Osteocyte (in vitro differentiated cells): ENCODE measurements around the gene LRP1-AS. TPM values are rescaled to one million over a fixed set of nuclear protein-coding genes. Genes with fewer than 3 reads are reported as not detected.

ENCODE experiments used
- DNase-seq: peaks from one replicate; pipeline ENCODE4 v3.0.0; 2021; ENCODE audit warnings: mixed read lengths; ENCODE audit not compliant: unreplicated experiment; ENCODE audit errors: extremely low spot score
- H3K27ac Mint-ChIP-seq: one replicate; pipeline ENCODE4 v1.8.0; 2021; ENCODE audit warnings: mild to moderate bottlenecking, mixed read lengths; ENCODE audit not compliant: unreplicated experiment
- H3K27me3 Mint-ChIP-seq: one replicate; pipeline ENCODE4 v1.8.0; 2021; ENCODE audit warnings: mixed read lengths; ENCODE audit not compliant: unreplicated experiment
- H3K36me3 Mint-ChIP-seq: one replicate; pipeline ENCODE4 v1.8.0; 2021; ENCODE audit warnings: mixed read lengths; ENCODE audit not compliant: unreplicated experiment
- H3K4me1 Mint-ChIP-seq: one replicate; pipeline ENCODE4 v1.8.0; 2021; ENCODE audit warnings: mixed read lengths; ENCODE audit not compliant: unreplicated experiment
- H3K4me3 Mint-ChIP-seq: one replicate; pipeline ENCODE4 v1.8.0; 2021; ENCODE audit warnings: mild to moderate bottlenecking, moderate library complexity, mixed read lengths; ENCODE audit not compliant: unreplicated experiment
- H3K9me3 Mint-ChIP-seq: one replicate; pipeline ENCODE4 v1.8.0; 2021; ENCODE audit warnings: mixed read lengths; ENCODE audit not compliant: unreplicated experiment
- CTCF ChIP-seq: fragments of 200-600 bp; sonication (generic); IDR thresholded peaks from 2 replicates; pipeline ENCODE4 v1.5.0; 2021; ENCODE audit warnings: antibody characterized with exemption, mild to moderate bottlenecking, moderate library complexity
- total RNA-seq: library from RNA; stranded (reverse); gene quantifications from 2 replicates; pipeline ENCODE4 v1.2.1, GENCODE V29; 2021

The LRP1-AS gene
- total RNA-seq, 1 donor from 2014 or later = not detected

- H3K4me1 Mint-ChIP-seq = peaks cover 6% of the 10 kb centered on the region
- no peak overlapping the region for H3K4me3 Mint-ChIP-seq
- H3K27ac Mint-ChIP-seq = no peak overlapping the region
- TF ChIP-seq CTCF = no peak
- DNase-seq = no peak
- no peaks in the 10 kb centered on the region for H3K27me3 Mint-ChIP-seq
- peaks cover 50% of the 10 kb centered on the region for H3K36me3 Mint-ChIP-seq
- no peaks in the 10 kb centered on the region for H3K9me3 Mint-ChIP-seq
Measured at GRCh38 chr12:57180321-57180989, 33.0 kb upstream of the LRP1-AS start.

DNA sequence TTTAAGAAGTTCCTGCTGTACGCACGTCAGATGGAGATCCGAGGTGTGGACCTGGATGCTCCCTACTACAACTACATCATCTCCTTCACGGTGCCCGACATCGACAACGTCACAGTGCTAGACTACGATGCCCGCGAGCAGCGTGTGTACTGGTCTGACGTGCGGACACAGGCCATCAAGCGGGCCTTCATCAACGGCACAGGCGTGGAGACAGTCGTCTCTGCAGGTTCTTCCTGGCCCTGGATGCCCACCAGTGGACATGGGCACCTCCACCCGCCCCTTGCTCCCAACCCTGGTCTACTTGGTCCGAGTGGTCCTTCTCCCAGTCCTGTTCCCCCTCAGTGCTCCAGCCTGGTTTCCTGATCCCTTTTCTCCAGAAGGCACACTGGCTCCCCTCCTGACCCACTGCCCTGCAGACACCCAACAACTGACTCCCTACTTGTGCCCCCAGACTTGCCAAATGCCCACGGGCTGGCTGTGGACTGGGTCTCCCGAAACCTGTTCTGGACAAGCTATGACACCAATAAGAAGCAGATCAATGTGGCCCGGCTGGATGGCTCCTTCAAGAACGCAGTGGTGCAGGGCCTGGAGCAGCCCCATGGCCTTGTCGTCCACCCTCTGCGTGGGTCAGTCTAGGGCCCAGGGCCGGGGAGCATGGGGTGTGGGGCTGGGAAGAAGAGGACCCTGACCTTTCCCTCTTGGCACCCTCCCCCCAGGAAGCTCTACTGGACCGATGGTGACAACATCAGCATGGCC is 32.1 kb upstream of the LRP1-AS start:
- H3K27ac Mint-ChIP-seq = no peak overlapping the region
- no peak overlapping the region for H3K4me3 Mint-ChIP-seq
- H3K9me3 Mint-ChIP-seq = no peaks in the 10 kb centered on the region
- DNase-seq = no peak
- H3K27me3 Mint-ChIP-seq = no peaks in the 10 kb centered on the region
- H3K4me1 Mint-ChIP-seq = peaks cover 8% of the 10 kb centered on the region
- no peak for TF ChIP-seq CTCF
- H3K36me3 Mint-ChIP-seq = peaks cover 47% of the 10 kb centered on the region

DNA sequence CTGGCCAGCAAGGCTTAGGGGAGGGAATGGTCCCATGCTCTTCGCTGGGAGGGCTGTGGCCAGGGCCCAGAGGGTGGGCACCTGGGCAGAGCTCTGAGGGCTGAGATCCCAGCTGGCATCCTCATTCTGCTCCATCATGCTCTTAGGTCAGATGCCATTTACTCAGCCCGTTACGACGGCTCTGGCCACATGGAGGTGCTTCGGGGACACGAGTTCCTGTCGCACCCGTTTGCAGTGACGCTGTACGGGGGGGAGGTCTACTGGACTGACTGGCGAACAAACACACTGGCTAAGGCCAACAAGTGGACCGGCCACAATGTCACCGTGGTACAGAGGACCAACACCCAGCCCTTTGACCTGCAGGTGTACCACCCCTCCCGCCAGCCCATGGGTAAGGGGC is 30.8 kb upstream of the LRP1-AS start:
- no peak for DNase-seq
- peaks cover 8% of the 10 kb centered on the region for H3K4me1 Mint-ChIP-seq
- TF ChIP-seq CTCF = no peak
- H3K4me3 Mint-ChIP-seq = no peak overlapping the region
- H3K9me3 Mint-ChIP-seq = no peaks in the 10 kb centered on the region
- no peaks in the 10 kb centered on the region for H3K27me3 Mint-ChIP-seq
- no peak overlapping the region for H3K27ac Mint-ChIP-seq
- H3K36me3 Mint-ChIP-seq = peaks cover 54% of the 10 kb centered on the region

DNA sequence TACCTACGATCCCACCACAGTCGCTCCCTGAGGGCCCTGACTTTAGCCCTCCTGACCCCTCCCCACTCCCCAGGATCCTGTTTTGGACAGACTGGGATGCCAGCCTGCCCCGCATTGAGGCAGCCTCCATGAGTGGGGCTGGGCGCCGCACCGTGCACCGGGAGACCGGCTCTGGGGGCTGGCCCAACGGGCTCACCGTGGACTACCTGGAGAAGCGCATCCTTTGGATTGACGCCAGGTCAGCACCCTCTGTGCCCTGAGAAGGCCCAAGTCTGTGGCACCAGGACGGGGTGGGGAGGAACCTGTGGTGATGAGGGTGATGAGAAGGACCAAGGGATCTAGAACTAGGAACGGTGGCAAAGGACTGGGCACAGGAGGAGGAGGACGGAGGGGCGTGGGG is 29.9 kb upstream of the LRP1-AS start:
- H3K4me3 Mint-ChIP-seq = no peak overlapping the region
- no peak for DNase-seq
- H3K9me3 Mint-ChIP-seq = no peaks in the 10 kb centered on the region
- no peak for TF ChIP-seq CTCF
- H3K4me1 Mint-ChIP-seq = peaks cover 6% of the 10 kb centered on the region
- no peaks in the 10 kb centered on the region for H3K27me3 Mint-ChIP-seq
- peaks cover 57% of the 10 kb centered on the region for H3K36me3 Mint-ChIP-seq
- H3K27ac Mint-ChIP-seq = no peak overlapping the region

DNA sequence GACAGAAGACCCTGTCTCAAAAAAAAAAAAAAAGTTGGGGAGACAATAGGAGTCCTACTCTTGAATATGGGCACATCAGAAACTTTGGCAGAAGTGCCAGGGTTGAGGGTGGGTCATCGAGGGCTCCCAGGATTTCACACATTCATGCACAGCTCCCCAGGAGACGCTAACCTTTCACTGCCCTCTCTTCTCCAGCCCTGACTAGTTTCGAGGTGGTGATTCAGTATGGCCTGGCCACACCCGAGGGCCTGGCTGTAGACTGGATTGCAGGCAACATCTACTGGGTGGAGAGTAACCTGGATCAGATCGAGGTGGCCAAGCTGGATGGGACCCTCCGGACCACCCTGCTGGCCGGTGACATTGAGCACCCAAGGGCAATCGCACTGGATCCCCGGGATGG is 29.4 kb upstream of the LRP1-AS start:
- Mint-ChIP-seq H3K4me1 (peaks cover 6% of the 10 kb centered on the region), H3K4me3 (no peak overlapping the region), H3K27ac (no peak overlapping the region), H3K27me3 (no peaks in the 10 kb centered on the region), H3K9me3 (no peaks in the 10 kb centered on the region), H3K36me3 (peaks cover 57% of the 10 kb centered on the region)
- no peak for DNase-seq
- no peak for TF ChIP-seq CTCF
